ENCODE measurements around the gene MOV10. TPM values are rescaled to one million over a fixed set of nuclear protein-coding genes. Genes with fewer than 3 reads are reported as not detected.
"Not testable (repeated sequence)": the region's sequence is repeated elsewhere in the genome, so short reads cannot be mapped to it uniquely, and the experiment has no call there.

The MOV10 gene
- polyA plus RNA-seq, 1 donor from 2014 or later, result 1.4 TPM

GRCh38 chr1:112719706-112720105 is 45.2 kb downstream of the MOV10 start:
- H3K4me2 ChIP-seq (ENCODE audit: low read length), result no peak overlapping the region
- H3K27me3 ChIP-seq (ENCODE audit: insufficient read depth, low read depth, low read length), result peaks cover 12% of the 10 kb centered on the region
- H3K4me3 ChIP-seq (ENCODE audit: low read length), result no peak overlapping the region
- H3K79me2 ChIP-seq (replicated peaks; ENCODE audit: insufficient read depth, low read length), result no peaks in the 10 kb centered on the region
- H3K9me2 ChIP-seq (ENCODE audit: insufficient read depth, low read length), result no peaks in the 10 kb centered on the region
- H4K20me1 ChIP-seq (ENCODE audit: insufficient read depth), result no peaks in the 10 kb centered on the region
- H3K9me3 ChIP-seq (ENCODE audit: low read length), result no peaks in the 10 kb centered on the region
- TF ChIP-seq RAD21 (conservative IDR thresholded peaks at IDR 0.05) (no peak), TAF1 (IDR thresholded peaks at IDR 0.05; ENCODE audit: low read depth) (no peak)
- H3K36me3 ChIP-seq (ENCODE audit: insufficient read depth, low read length), result no peaks in the 10 kb centered on the region
- no peak overlapping the region for H3K9ac ChIP-seq (ENCODE audit: low read length)
- H3F3A ChIP-seq (ENCODE audit: insufficient read depth, low read length, poor library complexity, severe bottlenecking), result no peaks in the 10 kb centered on the region
- no peak overlapping the region for H2AFZ ChIP-seq (ENCODE audit: low read depth, low read length)
- H3K27ac ChIP-seq (ENCODE audit: low read length), result no peak overlapping the region

- Histone ChIP-seq H3F3A (ENCODE audit: insufficient read depth, low read length, poor library complexity, severe bottlenecking) (no peaks in the 10 kb centered on the region), H3K9me2 (ENCODE audit: insufficient read depth, low read length) (no peaks in the 10 kb centered on the region), H3K9ac (ENCODE audit: low read length) (no peak overlapping the region), H3K36me3 (ENCODE audit: insufficient read depth, low read length) (no peaks in the 10 kb centered on the region), H2AFZ (ENCODE audit: low read depth, low read length) (no peak overlapping the region), H3K4me3 (ENCODE audit: low read length) (no peak overlapping the region), H4K20me1 (ENCODE audit: insufficient read depth) (no peaks in the 10 kb centered on the region), H3K4me2 (ENCODE audit: low read length) (no peak overlapping the region), H3K9me3 (ENCODE audit: low read length) (no peaks in the 10 kb centered on the region), H3K27me3 (ENCODE audit: insufficient read depth, low read depth, low read length) (peaks cover 4% of the 10 kb centered on the region), H3K27ac (ENCODE audit: low read length) (no peak overlapping the region), H3K79me2 (replicated peaks; ENCODE audit: insufficient read depth, low read length) (no peaks in the 10 kb centered on the region)
- TF ChIP-seq EP300 (conservative IDR thresholded peaks at IDR 0.05; ENCODE audit: poor library complexity, severe bottlenecking) (no peak), REST (IDR thresholded peaks at IDR 0.05; ENCODE audit: borderline replicate concordance) (no peak), MXI1 (conservative IDR thresholded peaks at IDR 0.05; ENCODE audit: poor library complexity, severe bottlenecking) (no peak), SMC3 (conservative IDR thresholded peaks at IDR 0.05; ENCODE audit: poor library complexity) (no peak), CTCF (IDR thresholded peaks at IDR 0.05; ENCODE audit: poor library complexity, severe bottlenecking) (no peak), EZH2 (IDR thresholded peaks at IDR 0.05; ENCODE audit: borderline replicate concordance, insufficient read depth, low read length, poor library complexity, severe bottlenecking) (no peak), RAD21 (conservative IDR thresholded peaks at IDR 0.05) (no peak), POLR2AphosphoS5 (IDR thresholded peaks at IDR 0.05) (no peak), TAF1 (IDR thresholded peaks at IDR 0.05; ENCODE audit: low read depth) (no peak)
These were observed 46.3 kb downstream of the MOV10 start for GRCh38 chr1:112720800-112721199.

- not testable (repeated sequence) for H3K9me3 ChIP-seq (ENCODE audit: low read length); H4K20me1 ChIP-seq (ENCODE audit: insufficient read depth); H3F3A ChIP-seq (ENCODE audit: insufficient read depth, low read length, poor library complexity, severe bottlenecking); H3K4me3 ChIP-seq (ENCODE audit: low read length); H2AFZ ChIP-seq (ENCODE audit: low read depth, low read length); H3K27ac ChIP-seq (ENCODE audit: low read length); H3K9ac ChIP-seq (ENCODE audit: low read length); H3K36me3 ChIP-seq (ENCODE audit: insufficient read depth, low read length); H3K27me3 ChIP-seq (ENCODE audit: insufficient read depth, low read depth, low read length); H3K9me2 ChIP-seq (ENCODE audit: insufficient read depth, low read length); H3K79me2 ChIP-seq (replicated peaks; ENCODE audit: insufficient read depth, low read length); H3K4me2 ChIP-seq (ENCODE audit: low read length)
These were observed 46.8 kb downstream of the MOV10 start for GRCh38 chr1:112721294-112721693.
